HPDE6-E6E7 (cell line): Measurements from ENCODE around the gene PTGES.
"Not testable (repeated sequence)": the region's sequence is repeated elsewhere in the genome, so short reads cannot be mapped to it uniquely, and the experiment has no call there.

ENCODE experiments used
- DNase-seq: peaks from one replicate; pipeline ENCODE4 v3.0.0; 2011; ENCODE audit warnings: missing footprints; ENCODE audit errors: extremely low spot score

PTGES gene

GRCh38 chr9:129770741-129771140 is 17.9 kb upstream of the PTGES start:
- DNase-seq = no peak

GRCh38 chr9:129769669-129770068 is 16.8 kb upstream of the PTGES start:
- DNase-seq = no peak

- DNase-seq = no peak
Measured at GRCh38 chr9:129768486-129768885, 15.6 kb upstream of the PTGES start.

GRCh38 chr9:129765764-129766317 is 13.0 kb upstream of the PTGES start:
- no peak for DNase-seq

- no peak for DNase-seq
Measured at GRCh38 chr9:129762985-129763926, 10.4 kb upstream of the PTGES start.

- not testable (repeated sequence) for DNase-seq
Measured at GRCh38 chr9:129762370-129762984, 9.6 kb upstream of the PTGES start.

GRCh38 chr9:129761901-129762369 is 9.1 kb upstream of the PTGES start:
- no peak for DNase-seq

- no peak for DNase-seq
Measured at GRCh38 chr9:129761293-129761900, 8.6 kb upstream of the PTGES start.

GRCh38 chr9:129760784-129761183 is 7.9 kb upstream of the PTGES start:
- DNase-seq = not testable (repeated sequence)

GRCh38 chr9:129759804-129760502 is 7.1 kb upstream of the PTGES start:
- no peak for DNase-seq

GRCh38 chr9:129759319-129759718 is 6.5 kb upstream of the PTGES start:
- no peak for DNase-seq

- DNase-seq = no peak
Measured at GRCh38 chr9:129757045-129757444, 4.2 kb upstream of the PTGES start.

- no peak for DNase-seq
Measured at GRCh38 chr9:129756191-129756590, 3.3 kb upstream of the PTGES start.

GRCh38 chr9:129755151-129755550 is 2.3 kb upstream of the PTGES start:
- DNase-seq = no peak

- DNase-seq = peak; percentile 80
Measured at GRCh38 chr9:129751841-129752801, 721 bp downstream of the PTGES start.

GRCh38 chr9:129750013-129750638 is 2.7 kb downstream of the PTGES start:
- DNase-seq = peak; percentile 59

- no peak for DNase-seq
Measured at GRCh38 chr9:129749575-129749974, 3.3 kb downstream of the PTGES start.

- DNase-seq = not testable (repeated sequence)
Measured at GRCh38 chr9:129749052-129749451, 3.8 kb downstream of the PTGES start.

GRCh38 chr9:129748249-129748648 is 4.6 kb downstream of the PTGES start:
- DNase-seq = no peak
